GM18498 (cell line): ENCODE measurements around the gene EXTL2.
"Not testable (repeated sequence)": the region's sequence is repeated elsewhere in the genome, so short reads cannot be mapped to it uniquely, and the experiment has no call there.

ENCODE experiments used
- ATAC-seq: cut with Tn5 transposase; IDR thresholded peaks from one replicate; pipeline ENCODE4 v1.9.1; 2021; ENCODE audit warnings: mild to moderate bottlenecking, moderate library complexity; ENCODE audit not compliant: unreplicated experiment

Gene EXTL2

GRCh38 chr1:100894603-100895539 lies at the start of gene EXTL2:
Gene EXTL2, minus strand, starts transcription at chr1:100894842. Its CDS starts 6,085 bp downstream, at chr1:100888757.
- peak; percentile 46 for ATAC-seq

- no peak for ATAC-seq
Measured at GRCh38 chr1:100943533-100943932, 48.9 kb upstream of the EXTL2 start.

GRCh38 chr1:100942304-100943046 lies 47.8 kb upstream of the EXTL2 start:
- ATAC-seq = no peak

GRCh38 chr1:100941580-100942216 lies 47.1 kb upstream of the EXTL2 start:
- no peak for ATAC-seq

- ATAC-seq = no peak
Measured at GRCh38 chr1:100941098-100941527, 46.5 kb upstream of the EXTL2 start.

- no peak for ATAC-seq
Measured at GRCh38 chr1:100936194-100936967, 41.7 kb upstream of the EXTL2 start.

GRCh38 chr1:100933555-100933954 lies 38.9 kb upstream of the EXTL2 start:
- not testable (repeated sequence) for ATAC-seq

- no peak for ATAC-seq
Measured at GRCh38 chr1:100931716-100932115, 37.1 kb upstream of the EXTL2 start.

- no peak for ATAC-seq
Measured at GRCh38 chr1:100930494-100930893, 35.9 kb upstream of the EXTL2 start.

- ATAC-seq = no peak
Measured at GRCh38 chr1:100928128-100928527, 33.5 kb upstream of the EXTL2 start.

- no peak for ATAC-seq
Measured at GRCh38 chr1:100927276-100927675, 32.6 kb upstream of the EXTL2 start.

- ATAC-seq = no peak
Measured at GRCh38 chr1:100926240-100926639, 31.6 kb upstream of the EXTL2 start.

- no peak for ATAC-seq
Measured at GRCh38 chr1:100924991-100925390, 30.3 kb upstream of the EXTL2 start.

GRCh38 chr1:100924212-100924611 lies 29.6 kb upstream of the EXTL2 start:
- ATAC-seq = no peak

- ATAC-seq = no peak
Measured at GRCh38 chr1:100921110-100921706, 26.6 kb upstream of the EXTL2 start.

GRCh38 chr1:100912019-100912418 lies 17.4 kb upstream of the EXTL2 start:
- ATAC-seq = no peak

GRCh38 chr1:100909018-100909417 lies 14.4 kb upstream of the EXTL2 start:
- no peak for ATAC-seq

GRCh38 chr1:100907887-100908286 lies 13.2 kb upstream of the EXTL2 start:
- ATAC-seq = no peak

- no peak for ATAC-seq
Measured at GRCh38 chr1:100905181-100905580, 10.5 kb upstream of the EXTL2 start.

- no peak for ATAC-seq
Measured at GRCh38 chr1:100904528-100904927, 9.9 kb upstream of the EXTL2 start.
